ENCODE results near the gene PLPPR5.

DNA sequence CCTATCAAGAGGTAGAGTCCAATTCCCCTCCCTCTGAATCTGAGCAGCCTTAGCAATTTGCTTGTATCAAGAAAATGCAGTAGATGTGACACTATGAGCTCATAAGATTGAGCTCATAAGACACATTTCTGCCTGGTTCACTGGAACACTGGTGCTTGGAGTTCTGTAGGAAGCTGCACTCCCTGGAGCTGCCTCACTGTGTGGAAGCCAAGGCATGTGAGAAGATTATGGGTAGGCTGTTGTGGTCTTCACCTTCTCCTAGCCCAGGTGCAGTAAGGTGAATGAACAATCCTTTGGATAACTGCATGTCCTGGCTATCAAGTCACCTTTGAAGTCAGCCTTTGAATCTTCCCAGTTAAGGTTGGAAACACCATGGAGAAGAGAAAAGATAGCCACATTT, 67.3 kb downstream of the PLPPR5 start:
- TF ChIP-seq EP300 (IDR thresholded peaks at IDR 0.05) = no peak
- TF ChIP-seq, protein P1, sequence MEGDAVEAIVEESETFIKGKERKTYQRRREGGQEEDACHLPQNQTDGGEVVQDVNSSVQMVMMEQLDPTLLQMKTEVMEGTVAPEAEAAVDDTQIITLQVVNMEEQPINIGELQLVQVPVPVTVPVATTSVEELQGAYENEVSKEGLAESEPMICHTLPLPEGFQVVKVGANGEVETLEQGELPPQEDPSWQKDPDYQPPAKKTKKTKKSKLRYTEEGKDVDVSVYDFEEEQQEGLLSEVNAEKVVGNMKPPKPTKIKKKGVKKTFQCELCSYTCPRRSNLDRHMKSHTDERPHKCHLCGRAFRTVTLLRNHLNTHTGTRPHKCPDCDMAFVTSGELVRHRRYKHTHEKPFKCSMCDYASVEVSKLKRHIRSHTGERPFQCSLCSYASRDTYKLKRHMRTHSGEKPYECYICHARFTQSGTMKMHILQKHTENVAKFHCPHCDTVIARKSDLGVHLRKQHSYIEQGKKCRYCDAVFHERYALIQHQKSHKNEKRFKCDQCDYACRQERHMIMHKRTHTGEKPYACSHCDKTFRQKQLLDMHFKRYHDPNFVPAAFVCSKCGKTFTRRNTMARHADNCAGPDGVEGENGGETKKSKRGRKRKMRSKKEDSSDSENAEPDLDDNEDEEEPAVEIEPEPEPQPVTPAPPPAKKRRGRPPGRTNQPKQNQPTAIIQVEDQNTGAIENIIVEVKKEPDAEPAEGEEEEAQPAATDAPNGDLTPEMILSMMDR (IDR thresholded peaks at IDR 0.05) = no peak

Data from suprapubic skin (tissue), 3 donors.